Caco-2 (cell line): ENCODE results near the gene TMOD1. TPM values are rescaled to one million over a fixed set of nuclear protein-coding genes. Genes with fewer than 3 reads are reported as not detected.
A peak's percentile ranks its signal among the peaks of the same experiment; 100 is the strongest.

Experiments used
- BruUV-seq: library from RNA; stranded (reverse); fragments of 400-500 nt; replicated peaks from 2 replicates; lab custom pipeline; 2021; lab: Mats Ljungman, UMichigan
- CTCF ChIA-PET: fragments of 300-600 bp; sonication (Branson Sonifier 250); formaldehyde crosslinking; loops from one replicate; lab custom pipeline; 2022; ENCODE audit warnings: antibody characterized with exemption; lab: Charles Lee
- POLR2A ChIA-PET: fragments of 300-600 bp; sonication (Branson Sonifier 250); formaldehyde crosslinking; loops from one replicate; lab custom pipeline; 2022; ENCODE audit warnings: antibody characterized with exemption; lab: Charles Lee
- DNase-seq, 2 experiments: peaks; one replicate each; pipeline versions ENCODE4 v3.0.0 to v3.0.0-alpha.2; 2020 to 2022
- H3K27me3 ChIP-seq: replicated peaks from 2 replicates; pipeline ENCODE4 v1.6.0; 2011; ENCODE audit warnings: low read length; ENCODE audit not compliant: control insufficient read depth, insufficient read depth
- H3K36me3 ChIP-seq: 2 replicates; pipeline ENCODE4 v1.5.1; 2011; ENCODE audit warnings: low read length; ENCODE audit not compliant: control insufficient read depth, insufficient read depth
- H3K4me1 ChIP-seq: fragments of 250-450 bp; sonication (Bioruptor Pico); 2 replicates; pipeline ENCODE4 v1.5.1; 2020; ENCODE audit warnings: mild to moderate bottlenecking
- H3K4me3 ChIP-seq: 2 replicates; pipeline ENCODE4 v1.5.1; 2011; ENCODE audit warnings: low read depth, mild to moderate bottlenecking, control low read depth, low read length
- H3K9me3 ChIP-seq: fragments of 250-450 bp; sonication (Bioruptor Pico); 2 replicates; pipeline ENCODE4 v1.5.1; 2020; ENCODE audit warnings: mild to moderate bottlenecking, moderate library complexity
- H3K27ac Mint-ChIP-seq: one replicate; pipeline ENCODE4 v1.8.0; 2022; ENCODE audit warnings: mixed read lengths; ENCODE audit not compliant: unreplicated experiment
- H3K27me3 Mint-ChIP-seq: one replicate; pipeline ENCODE4 v1.8.0; 2022; ENCODE audit warnings: mixed read lengths; ENCODE audit not compliant: insufficient read depth, unreplicated experiment
- H3K36me3 Mint-ChIP-seq: one replicate; pipeline ENCODE4 v1.8.0; 2022; ENCODE audit warnings: mild to moderate bottlenecking, mixed read lengths; ENCODE audit not compliant: insufficient read depth, unreplicated experiment
- H3K4me1 Mint-ChIP-seq: one replicate; pipeline ENCODE4 v1.8.0; 2022; ENCODE audit warnings: low read depth, mixed read lengths; ENCODE audit not compliant: unreplicated experiment
- H3K4me3 Mint-ChIP-seq: one replicate; pipeline ENCODE4 v1.8.0; 2022; ENCODE audit warnings: mild to moderate bottlenecking, moderate library complexity, mixed read lengths; ENCODE audit not compliant: unreplicated experiment
- H3K9me3 Mint-ChIP-seq: one replicate; pipeline ENCODE4 v1.8.0; 2022; ENCODE audit warnings: mixed read lengths; ENCODE audit not compliant: unreplicated experiment
- CTCF ChIP-seq, 2 experiments: fragments of 200-600 bp in 1 of 2; IDR thresholded peaks; 1 replicate in 1 of 2; 2 replicates in 1 of 2; pipeline versions ENCODE4 v1.5.1 to v1.8.0; 2011 to 2022; ENCODE audit warnings: antibody characterized with exemption in 1 of 2, control low read depth in 1 of 2, inconsistent platforms in 1 of 2, low read depth in 1 of 2, low read length in 1 of 2, mild to moderate bottlenecking in 1 of 2, moderate library complexity in 1 of 2; ENCODE audit not compliant: insufficient read depth in 1 of 2, severe bottlenecking in 1 of 2, unreplicated experiment in 1 of 2
- intact Hi-C: fragments of 100-400 bp; cut with micrococcal nuclease; formaldehyde crosslinking; loops from one replicate; pipeline ENCODE4 v1.10.0; 2022; ENCODE audit not compliant: unreplicated experiment
- total RNA-seq: library from RNA; stranded (reverse); gene quantifications from 2 replicates; pipeline ENCODE4 v1.2.3, GENCODE V29; 2022

TMOD1 gene
- total RNA-seq, 1 experiment from 2014 or later: 1.1 TPM

- POLR2A ChIA-PET: interaction anchor here (0.6 to 1.9 kb wide), 29 partner anchors 9 to 1520 kb away, joined by 3 to 15 read pairs (median 6); partner anchors contain the start of genes ANP32B, CORO2A, TBC1D2 and TMOD1
- Mint-ChIP-seq H3K36me3 (peaks cover 29% of the 10 kb centered on the region), H3K4me1 (peaks cover 15% of the 10 kb centered on the region), H3K27ac (peak within 1 kb of the TSS; percentile 100), H3K27me3 (no peaks in the 10 kb centered on the region), H3K9me3 (no peaks in the 10 kb centered on the region), H3K4me3 (peak within 1 kb of the TSS; percentile 95)
- peak within 1 kb of the TSS; percentile 99 for H3K4me3 ChIP-seq
- TF ChIP-seq CTCF (IDR thresholded peaks at IDR 0.05; ENCODE audit: insufficient read depth in 1 of 2, low read depth in 1 of 2, low read length in 1 of 2, severe bottlenecking in 1 of 2, unreplicated experiment in 1 of 2): no peak
- intact Hi-C loops: loop anchor here (2.0 to 5.0 kb wide), 2 partner anchors 64 to 354 kb away; partner anchors contain the start of gene XPA
- H3K27me3 ChIP-seq: no peaks in the 10 kb centered on the region
- BruUV-seq: no TSS peak
- CTCF ChIA-PET: interaction anchor here (0.6 to 2.5 kb wide), 13 partner anchors 18 to 1289 kb away, joined by 3 to 12 read pairs (median 4); partner anchors contain the start of genes NANS, TMOD1 and XPA
- peak; percentile 98 for DNase-seq
- H3K36me3 ChIP-seq: no peaks in the 10 kb centered on the region
- no peaks in the 10 kb centered on the region for H3K9me3 ChIP-seq
- H3K4me1 ChIP-seq: peaks cover 5% of the 10 kb centered on the region
Measured at GRCh38 chr9:97632985-97633858, 131.8 kb downstream of the TMOD1 start, which contains the start of the genes NCBP1 and TSTD2. Gene NCBP1, plus strand, starts transcription at chr9:97633821. Its CDS starts 61 bp downstream, at chr9:97633882. Gene TSTD2, minus strand, starts transcription at chr9:97633368. Its CDS starts 5,806 bp downstream, at chr9:97627562.

- Mint-ChIP-seq H3K27me3 (no peaks in the 10 kb centered on the region), H3K36me3 (peaks cover 29% of the 10 kb centered on the region), H3K4me3 (peak overlapping the region; percentile 95), H3K9me3 (no peaks in the 10 kb centered on the region), H3K4me1 (peaks cover 11% of the 10 kb centered on the region), H3K27ac (peak overlapping the region; percentile 100)
- no peaks in the 10 kb centered on the region for H3K27me3 ChIP-seq
- H3K9me3 ChIP-seq: no peaks in the 10 kb centered on the region
- no peak for TF ChIP-seq CTCF (IDR thresholded peaks at IDR 0.05; ENCODE audit: insufficient read depth in 1 of 2, low read depth in 1 of 2, low read length in 1 of 2, severe bottlenecking in 1 of 2, unreplicated experiment in 1 of 2)
- no TSS peak for BruUV-seq
- no peak for DNase-seq
- ChIA-PET POLR2A (interaction anchor here (0.6 to 1.9 kb wide), 10 partner anchors 12 to 777 kb away, joined by 3 to 15 read pairs (median 8); partner anchors contain the start of genes ANP32B, TBC1D2, TMOD1 and XPA), CTCF (interaction anchor here (0.6 to 2.5 kb wide), 7 partner anchors 18 to 1289 kb away, joined by 3 to 12 read pairs (median 4); partner anchors contain the start of gene NANS)
- H3K36me3 ChIP-seq: no peaks in the 10 kb centered on the region
- intact Hi-C loops: loop anchor here (2.0 to 5.0 kb wide), 2 partner anchors 63 to 353 kb away; partner anchors contain the start of gene XPA
- H3K4me3 ChIP-seq: peak overlapping the region; percentile 99
- H3K4me1 ChIP-seq: peaks cover 5% of the 10 kb centered on the region
Measured at GRCh38 chr9:97633859-97634490, 132.5 kb downstream of the TMOD1 start.

- Mint-ChIP-seq H3K4me3 (peak overlapping the region; percentile 95), H3K36me3 (peaks cover 25% of the 10 kb centered on the region), H3K27me3 (no peaks in the 10 kb centered on the region), H3K27ac (no peak overlapping the region), H3K4me1 (peaks cover 9% of the 10 kb centered on the region), H3K9me3 (no peaks in the 10 kb centered on the region)
- BruUV-seq: no TSS peak
- no peak for TF ChIP-seq CTCF (IDR thresholded peaks at IDR 0.05; ENCODE audit: insufficient read depth in 1 of 2, low read depth in 1 of 2, low read length in 1 of 2, severe bottlenecking in 1 of 2, unreplicated experiment in 1 of 2)
- DNase-seq: no peak
- POLR2A ChIA-PET: no interaction called here
- Histone ChIP-seq H3K36me3 (no peaks in the 10 kb centered on the region), H3K4me3 (peak overlapping the region; percentile 99), H3K9me3 (no peaks in the 10 kb centered on the region), H3K27me3 (no peaks in the 10 kb centered on the region), H3K4me1 (peaks cover 5% of the 10 kb centered on the region)
- CTCF ChIA-PET: interaction anchor here (1.2 kb wide), 1 partner anchor 37 kb away, joined by 3 read pairs; no protein-coding TSS in a partner anchor
- intact Hi-C loops: no loop called here
Measured at GRCh38 chr9:97635026-97635425, 133.6 kb downstream of the TMOD1 start.
